Kidney epithelial cell (primary cell): ENCODE data around the gene BCAR1. TPM values are rescaled to one million over a fixed set of nuclear protein-coding genes. Genes with fewer than 3 reads are reported as not detected.

Experiments
- DNase-seq: peaks from one replicate; pipeline ENCODE4 v3.0.0-alpha.2; 2010; ENCODE audit warnings: low read depth
- H3K27me3 ChIP-seq: 2 replicates; pipeline ENCODE4 v1.6.0; 2011; ENCODE audit warnings: low read length; ENCODE audit not compliant: control insufficient read depth, insufficient read depth
- H3K36me3 ChIP-seq: 2 replicates; pipeline ENCODE4 v1.5.1; 2011; ENCODE audit warnings: low read length; ENCODE audit not compliant: control insufficient read depth, insufficient read depth
- H3K4me3 ChIP-seq: 2 replicates; pipeline ENCODE4 v1.5.1; 2011; ENCODE audit warnings: low read depth, mild to moderate bottlenecking, control low read depth, low read length
- CTCF ChIP-seq: IDR thresholded peaks from 2 replicates; pipeline ENCODE4 v1.5.1; 2011; ENCODE audit warnings: mild to moderate bottlenecking, moderate library complexity, low read length, control low read depth, inconsistent platforms; ENCODE audit not compliant: insufficient read depth, poor library complexity, severe bottlenecking
- total RNA-seq: library from RNA; depleted of rRNA; stranded (reverse); fragments of >200 nt; gene quantifications from 2 replicates; pipeline ENCODE4 v1.2.3, GENCODE V29; 2015

BCAR1 gene
- total RNA-seq, 1 donor from 2014 or later, result 93.8 TPM

- no peak for TF ChIP-seq CTCF
- Histone ChIP-seq H3K4me3 (no peak overlapping the region), H3K27me3 (no peaks in the 10 kb centered on the region), H3K36me3 (peaks cover 2% of the 10 kb centered on the region)
- no peak for DNase-seq
Measured at GRCh38 chr16:75258807-75259141, 7.3 kb upstream of the BCAR1 start.

GRCh38 chr16:75257886-75258806, 6.7 kb upstream of the BCAR1 start:
- Histone ChIP-seq H3K27me3 (no peaks in the 10 kb centered on the region), H3K36me3 (no peaks in the 10 kb centered on the region), H3K4me3 (no peak overlapping the region)
- no peak for TF ChIP-seq CTCF
- no peak for DNase-seq

- no peak overlapping the region for H3K4me3 ChIP-seq
- no peaks in the 10 kb centered on the region for H3K27me3 ChIP-seq
- DNase-seq, result no peak
- TF ChIP-seq CTCF, result no peak
- H3K36me3 ChIP-seq, result no peaks in the 10 kb centered on the region
Measured at GRCh38 chr16:75256696-75257343, 5.4 kb upstream of the BCAR1 start.

GRCh38 chr16:75256059-75256571, 4.7 kb upstream of the BCAR1 start:
- Histone ChIP-seq H3K27me3 (no peaks in the 10 kb centered on the region), H3K4me3 (no peak overlapping the region), H3K36me3 (no peaks in the 10 kb centered on the region)
- no peak for DNase-seq
- no peak for TF ChIP-seq CTCF

GRCh38 chr16:75254359-75254837, 3.0 kb upstream of the BCAR1 start:
- no peak for TF ChIP-seq CTCF
- no peak for DNase-seq
- no peaks in the 10 kb centered on the region for H3K36me3 ChIP-seq
- H3K27me3 ChIP-seq, result no peaks in the 10 kb centered on the region
- no peak overlapping the region for H3K4me3 ChIP-seq
